ENCODE data around the gene CACNA2D3. TPM values are rescaled to one million over a fixed set of nuclear protein-coding genes. Genes with fewer than 3 reads are reported as not detected.

Gene CACNA2D3
- total RNA-seq, 1 experiment from 2014 or later, result 0.91 TPM

GRCh38 chr3:54957711-54958110 is 835.4 kb downstream of the CACNA2D3 start:
- peak; percentile 88 for DNase-seq (ENCODE audit: low read depth)

- DNase-seq (ENCODE audit: low read depth), result no peak
These were observed 837.7 kb downstream of the CACNA2D3 start for GRCh38 chr3:54960082-54960481.

- DNase-seq (ENCODE audit: low read depth), result no peak
These were observed 838.3 kb downstream of the CACNA2D3 start for GRCh38 chr3:54960701-54961100.

GRCh38 chr3:54962200-54962599 is 839.8 kb downstream of the CACNA2D3 start:
- no peak for DNase-seq (ENCODE audit: low read depth)

- no peak for DNase-seq (ENCODE audit: low read depth)
These were observed 841.3 kb downstream of the CACNA2D3 start for GRCh38 chr3:54963641-54964040.

GRCh38 chr3:54964081-54964480 is 841.7 kb downstream of the CACNA2D3 start:
- no peak for DNase-seq (ENCODE audit: low read depth)

- peak; percentile 91 for DNase-seq (ENCODE audit: low read depth)
These were observed 843.4 kb downstream of the CACNA2D3 start for GRCh38 chr3:54965746-54966145.

- no peak for DNase-seq (ENCODE audit: low read depth)
These were observed 844.6 kb downstream of the CACNA2D3 start for GRCh38 chr3:54966979-54967378.

- peak; percentile 61 for DNase-seq (ENCODE audit: low read depth)
These were observed 845.4 kb downstream of the CACNA2D3 start for GRCh38 chr3:54967731-54968161.

- DNase-seq (ENCODE audit: low read depth), result peak; percentile 72
These were observed 846.3 kb downstream of the CACNA2D3 start for GRCh38 chr3:54968546-54969172.

- no peak for DNase-seq (ENCODE audit: low read depth)
These were observed 847.3 kb downstream of the CACNA2D3 start for GRCh38 chr3:54969652-54970051.

- peak; percentile 48 for DNase-seq (ENCODE audit: low read depth)
These were observed 848.5 kb downstream of the CACNA2D3 start for GRCh38 chr3:54970895-54971294.

- DNase-seq (ENCODE audit: low read depth), result no peak
These were observed 855.1 kb downstream of the CACNA2D3 start for GRCh38 chr3:54977439-54977838.

GRCh38 chr3:54977946-54978345 is 855.6 kb downstream of the CACNA2D3 start:
- peak; percentile 56 for DNase-seq (ENCODE audit: low read depth)

- DNase-seq (ENCODE audit: low read depth), result no peak
These were observed 860.5 kb downstream of the CACNA2D3 start for GRCh38 chr3:54982807-54983206.

GRCh38 chr3:54983266-54984099 is 861.1 kb downstream of the CACNA2D3 start:
- no peak for DNase-seq (ENCODE audit: low read depth)

GRCh38 chr3:54985856-54986255 is 863.5 kb downstream of the CACNA2D3 start:
- DNase-seq (ENCODE audit: low read depth), result no peak

GRCh38 chr3:54986294-54986693 is 863.9 kb downstream of the CACNA2D3 start:
- no peak for DNase-seq (ENCODE audit: low read depth)

GRCh38 chr3:54987719-54988118 is 865.4 kb downstream of the CACNA2D3 start:
- no peak for DNase-seq (ENCODE audit: low read depth)

GRCh38 chr3:54988302-54988837 is 866.0 kb downstream of the CACNA2D3 start:
- DNase-seq (ENCODE audit: low read depth), result no peak

GRCh38 chr3:54988838-54989630 is 866.7 kb downstream of the CACNA2D3 start:
- no peak for DNase-seq (ENCODE audit: low read depth)

GRCh38 chr3:54994111-54994513 is 871.8 kb downstream of the CACNA2D3 start:
- DNase-seq (ENCODE audit: low read depth), result peak; percentile 29
